ENCODE measurements around the gene TMEM132D.

- TF ChIP-seq, protein P1, sequence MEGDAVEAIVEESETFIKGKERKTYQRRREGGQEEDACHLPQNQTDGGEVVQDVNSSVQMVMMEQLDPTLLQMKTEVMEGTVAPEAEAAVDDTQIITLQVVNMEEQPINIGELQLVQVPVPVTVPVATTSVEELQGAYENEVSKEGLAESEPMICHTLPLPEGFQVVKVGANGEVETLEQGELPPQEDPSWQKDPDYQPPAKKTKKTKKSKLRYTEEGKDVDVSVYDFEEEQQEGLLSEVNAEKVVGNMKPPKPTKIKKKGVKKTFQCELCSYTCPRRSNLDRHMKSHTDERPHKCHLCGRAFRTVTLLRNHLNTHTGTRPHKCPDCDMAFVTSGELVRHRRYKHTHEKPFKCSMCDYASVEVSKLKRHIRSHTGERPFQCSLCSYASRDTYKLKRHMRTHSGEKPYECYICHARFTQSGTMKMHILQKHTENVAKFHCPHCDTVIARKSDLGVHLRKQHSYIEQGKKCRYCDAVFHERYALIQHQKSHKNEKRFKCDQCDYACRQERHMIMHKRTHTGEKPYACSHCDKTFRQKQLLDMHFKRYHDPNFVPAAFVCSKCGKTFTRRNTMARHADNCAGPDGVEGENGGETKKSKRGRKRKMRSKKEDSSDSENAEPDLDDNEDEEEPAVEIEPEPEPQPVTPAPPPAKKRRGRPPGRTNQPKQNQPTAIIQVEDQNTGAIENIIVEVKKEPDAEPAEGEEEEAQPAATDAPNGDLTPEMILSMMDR (IDR thresholded peaks at IDR 0.05; ENCODE audit: poor library complexity) = no peak
- TF ChIP-seq EZH2 (IDR thresholded peaks at IDR 0.05; ENCODE audit: borderline replicate concordance) = no peak
These were observed 59.1 kb downstream of the TMEM132D start for GRCh38 chr12:129844662-129845220.
